MM.1S (cell line): ENCODE measurements around the gene PLXNA2.

Source experiments
- EZH2 ChIP-seq: fragments of 300-600 bp; sonication (generic); optimal IDR thresholded peaks from 2 replicates; pipeline ENCODE3; 2017; ENCODE audit warnings: low read depth, mild to moderate bottlenecking, antibody characterized with exemption, low read length, mixed read lengths
- EZH2phosphoT487 ChIP-seq: fragments of 300-600 bp; sonication (generic); IDR thresholded peaks from 2 replicates; pipeline ENCODE4 v1.6.1; 2018; ENCODE audit warnings: antibody characterized with exemption, low read length
- TF ChIP-seq, protein P1 (sequence below): fragments of 300-600 bp; sonication (generic); IDR thresholded peaks from 2 replicates; pipeline ENCODE4 v1.5.1; 2016; ENCODE audit warnings: antibody characterized with exemption, low read length, mixed read lengths

DNA sequence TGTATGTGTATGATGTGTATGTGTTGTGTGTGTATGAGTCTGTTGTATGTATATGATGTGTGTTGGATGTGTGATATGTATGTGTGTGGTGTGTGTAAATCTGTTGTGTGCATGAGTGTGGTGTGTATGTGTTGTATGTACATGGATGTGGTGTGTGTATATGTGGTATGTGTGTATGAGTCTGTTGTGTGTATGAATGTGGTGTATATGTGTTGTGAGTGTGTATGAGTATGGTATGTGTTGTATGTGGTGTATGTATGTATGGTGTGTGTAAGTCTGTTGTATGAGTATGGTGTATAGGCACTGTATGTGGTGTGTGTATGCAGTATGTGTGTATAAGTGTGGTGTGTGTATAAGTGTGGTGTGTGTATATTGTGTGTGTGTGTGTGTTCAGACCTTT is 95.0 kb downstream of the PLXNA2 start:
- TF ChIP-seq, protein P1, sequence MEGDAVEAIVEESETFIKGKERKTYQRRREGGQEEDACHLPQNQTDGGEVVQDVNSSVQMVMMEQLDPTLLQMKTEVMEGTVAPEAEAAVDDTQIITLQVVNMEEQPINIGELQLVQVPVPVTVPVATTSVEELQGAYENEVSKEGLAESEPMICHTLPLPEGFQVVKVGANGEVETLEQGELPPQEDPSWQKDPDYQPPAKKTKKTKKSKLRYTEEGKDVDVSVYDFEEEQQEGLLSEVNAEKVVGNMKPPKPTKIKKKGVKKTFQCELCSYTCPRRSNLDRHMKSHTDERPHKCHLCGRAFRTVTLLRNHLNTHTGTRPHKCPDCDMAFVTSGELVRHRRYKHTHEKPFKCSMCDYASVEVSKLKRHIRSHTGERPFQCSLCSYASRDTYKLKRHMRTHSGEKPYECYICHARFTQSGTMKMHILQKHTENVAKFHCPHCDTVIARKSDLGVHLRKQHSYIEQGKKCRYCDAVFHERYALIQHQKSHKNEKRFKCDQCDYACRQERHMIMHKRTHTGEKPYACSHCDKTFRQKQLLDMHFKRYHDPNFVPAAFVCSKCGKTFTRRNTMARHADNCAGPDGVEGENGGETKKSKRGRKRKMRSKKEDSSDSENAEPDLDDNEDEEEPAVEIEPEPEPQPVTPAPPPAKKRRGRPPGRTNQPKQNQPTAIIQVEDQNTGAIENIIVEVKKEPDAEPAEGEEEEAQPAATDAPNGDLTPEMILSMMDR, result no peak
- no peak for TF ChIP-seq EZH2phosphoT487
- no peak for TF ChIP-seq EZH2
